Right renal pelvis (tissue), 4 donors: ENCODE data around the gene OSBP2. TPM values are rescaled to one million over a fixed set of nuclear protein-coding genes. Genes with fewer than 3 reads are reported as not detected.
"Not testable (repeated sequence)": the region's sequence is repeated elsewhere in the genome, so short reads cannot be mapped to it uniquely, and the experiment has no call there.

Experiments used
- DNase-seq, 4 donors: peaks; one replicate each; pipeline ENCODE4 v3.0.0-alpha.2; 2013; ENCODE audit warnings: low read depth in 4 of 4, low spot score in 3 of 4, missing footprints in 1 of 4
- polyA plus RNA-seq, 4 donors: library from polyadenylated mRNA; unstranded; fragments of 120-200 nt; gene quantifications; one replicate each; pipeline ENCODE4 v1.2.1, GENCODE V29; 2013; ENCODE audit not compliant: insufficient read length in 4 of 4

OSBP2 gene
- polyA plus RNA-seq, 4 donors, result 4.9 to 6.8 (median 6.2) TPM

- DNase-seq, result no peak
These were observed 23.8 kb downstream of the OSBP2 start for GRCh38 chr22:30718491-30718890.

- DNase-seq, result no peak
These were observed 24.3 kb downstream of the OSBP2 start for GRCh38 chr22:30718938-30719337.

- DNase-seq, result no peak
These were observed 25.7 kb downstream of the OSBP2 start for GRCh38 chr22:30720263-30720837.

GRCh38 chr22:30721741-30722140 is 27.1 kb downstream of the OSBP2 start:
- DNase-seq, result no peak

GRCh38 chr22:30728826-30729225 is 34.2 kb downstream of the OSBP2 start:
- DNase-seq, result no peak

GRCh38 chr22:30731658-30732057 is 37.0 kb downstream of the OSBP2 start:
- DNase-seq, result no peak

GRCh38 chr22:30732426-30732825 is 37.8 kb downstream of the OSBP2 start:
- no peak for DNase-seq

GRCh38 chr22:30733181-30733631 is 38.5 kb downstream of the OSBP2 start:
- no peak for DNase-seq

- not testable (repeated sequence) for DNase-seq
These were observed 45.3 kb downstream of the OSBP2 start for GRCh38 chr22:30740007-30740406.

GRCh38 chr22:30740511-30740910 is 45.8 kb downstream of the OSBP2 start:
- not testable (repeated sequence) for DNase-seq

- DNase-seq, result no peak
These were observed 47.9 kb downstream of the OSBP2 start for GRCh38 chr22:30742291-30743256.

GRCh38 chr22:30743257-30744020 is 48.8 kb downstream of the OSBP2 start:
- DNase-seq, result no peak

- DNase-seq, result no peak
These were observed 49.5 kb downstream of the OSBP2 start for GRCh38 chr22:30744224-30744623.

GRCh38 chr22:30747493-30747892 is 52.8 kb downstream of the OSBP2 start:
- DNase-seq, result no peak

GRCh38 chr22:30749272-30749671 is 54.6 kb downstream of the OSBP2 start:
- no peak for DNase-seq

- no peak for DNase-seq
These were observed 55.2 kb downstream of the OSBP2 start for GRCh38 chr22:30749849-30750248.

GRCh38 chr22:30751529-30751928 is 56.9 kb downstream of the OSBP2 start:
- no peak for DNase-seq

GRCh38 chr22:30752771-30753170 is 58.1 kb downstream of the OSBP2 start:
- peak in 1 of 4 donors; percentile 3 for DNase-seq

GRCh38 chr22:30753701-30754100 is 59.0 kb downstream of the OSBP2 start:
- no peak for DNase-seq

GRCh38 chr22:30754521-30754920 is 59.8 kb downstream of the OSBP2 start:
- no peak for DNase-seq
